Stimulated activated memory B cell treated with anti-CD40 and anti-IgM and Interleukin-4, amounts not matched to agents 10 μg/mL and 1 μg/mL and 100 μg/mL, for 72 hours (primary cell): ENCODE measurements around the gene MATR3.

Experiments used
- ATAC-seq: fragments of 150-1000 bp; cut with Tn5 transposase; 2 replicates; pipeline ENCODE4 v1.10.0; 2021
- H3K27ac Mint-ChIP-seq: one replicate; pipeline ENCODE4 v1.8.0; 2022; ENCODE audit warnings: mild to moderate bottlenecking, mixed read lengths
- H3K27me3 Mint-ChIP-seq: one replicate; pipeline ENCODE4 v1.8.0; 2022; ENCODE audit warnings: mixed read lengths
- H3K36me3 Mint-ChIP-seq: one replicate; pipeline ENCODE4 v1.8.0; 2022; ENCODE audit warnings: mixed read lengths
- H3K4me1 Mint-ChIP-seq: one replicate; pipeline ENCODE4 v1.8.0; 2022; ENCODE audit warnings: mixed read lengths
- H3K4me3 Mint-ChIP-seq: one replicate; pipeline ENCODE4 v1.8.0; 2022; ENCODE audit warnings: mild to moderate bottlenecking, moderate library complexity, mixed read lengths
- H3K9me3 Mint-ChIP-seq: one replicate; pipeline ENCODE4 v1.8.0; 2022; ENCODE audit warnings: mixed read lengths

MATR3 gene

DNA sequence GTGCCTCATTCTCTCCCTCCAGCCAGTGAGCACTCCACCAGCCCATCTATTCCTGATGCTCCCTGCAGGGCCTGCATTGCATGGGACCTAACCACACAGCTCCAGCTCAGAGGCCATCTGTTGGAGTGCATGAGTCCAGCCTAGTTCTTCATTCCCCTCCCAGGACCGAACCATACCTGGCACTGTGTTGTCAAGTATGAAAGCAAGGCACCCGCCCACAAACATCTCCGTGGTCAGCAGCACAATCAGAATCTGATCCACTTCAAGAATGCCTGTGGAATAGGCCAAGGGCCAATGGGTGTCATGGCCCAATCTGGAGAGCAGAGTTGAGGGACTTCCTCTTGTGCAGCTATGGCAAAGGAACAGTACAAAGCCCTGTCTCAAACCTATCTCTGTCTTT lies 83.7 kb downstream of the MATR3 start:
- no peak overlapping the region for H3K4me3 Mint-ChIP-seq
- no peak for ATAC-seq
- H3K4me1 Mint-ChIP-seq: peaks cover 22% of the 10 kb centered on the region

DNA sequence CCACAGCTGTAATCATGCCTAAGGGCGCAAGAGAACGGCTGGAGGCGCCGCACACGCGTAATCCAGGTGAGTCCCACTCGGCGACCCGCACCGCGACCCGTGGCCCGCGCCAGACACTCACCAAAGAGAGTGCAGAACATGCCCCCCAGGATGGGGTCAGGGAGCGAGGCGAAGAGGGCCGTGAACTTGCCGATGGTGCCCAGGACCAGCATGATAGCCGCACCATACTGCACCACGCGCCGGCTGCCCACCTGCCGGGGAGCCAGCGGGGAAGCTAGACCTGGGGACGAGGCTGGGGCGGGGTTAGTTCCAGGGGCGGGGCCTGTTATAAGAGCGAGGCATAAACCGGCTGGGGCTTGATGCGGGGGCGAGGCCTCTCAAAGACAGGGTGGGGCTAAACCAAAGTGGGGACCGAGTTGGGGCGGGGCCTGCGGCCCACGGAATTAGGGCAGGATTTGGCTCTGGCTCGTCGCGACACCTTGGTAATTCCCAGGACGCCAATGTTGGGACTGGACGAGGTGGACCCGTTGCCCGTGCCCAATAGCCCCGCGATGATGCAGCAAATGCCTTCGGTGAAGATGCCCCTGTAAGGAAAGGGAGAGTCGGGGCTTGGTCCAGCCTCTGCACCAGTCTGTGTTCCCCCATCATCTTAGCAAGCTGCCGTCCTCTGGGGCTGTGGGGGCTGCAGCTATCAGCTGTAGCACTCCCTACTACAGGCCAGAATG lies 84.7 kb downstream of the MATR3 start:
- peaks cover 30% of the 10 kb centered on the region for H3K4me1 Mint-ChIP-seq
- peaks cover 24% of the 10 kb centered on the region for H3K36me3 Mint-ChIP-seq
- ATAC-seq: peak; percentile 13
- no peak overlapping the region for H3K4me3 Mint-ChIP-seq
- no peaks in the 10 kb centered on the region for H3K27me3 Mint-ChIP-seq
- H3K27ac Mint-ChIP-seq: no peak overlapping the region
- no peaks in the 10 kb centered on the region for H3K9me3 Mint-ChIP-seq

More for the DNA sequence above, 83.7 kb downstream of the MATR3 start:
- Mint-ChIP-seq H3K36me3 (peaks cover 27% of the 10 kb centered on the region), H3K27me3 (no peaks in the 10 kb centered on the region), H3K9me3 (no peaks in the 10 kb centered on the region), H3K27ac (no peak overlapping the region)

DNA sequence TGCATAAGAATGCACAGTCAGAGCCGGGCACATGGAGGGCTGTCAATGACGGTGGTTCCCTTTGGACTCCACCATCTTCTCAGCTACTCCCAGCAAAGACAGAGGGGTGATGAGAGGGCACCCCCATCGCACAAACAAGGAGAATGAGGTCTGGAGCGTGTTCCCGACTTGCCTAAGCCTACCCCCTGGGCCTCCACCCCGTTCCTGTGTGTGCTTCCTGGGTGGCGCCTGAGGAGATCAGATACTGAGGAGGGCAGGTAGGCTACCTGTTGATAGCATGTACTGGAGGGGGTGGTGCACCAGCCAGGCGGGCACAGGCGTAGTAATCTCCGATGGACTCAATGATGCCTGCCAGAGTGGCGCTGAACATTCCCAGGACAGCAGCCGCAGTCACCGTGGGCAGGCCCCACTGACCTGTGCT lies 85.4 kb downstream of the MATR3 start:
- no peak overlapping the region for H3K4me3 Mint-ChIP-seq
- ATAC-seq: no peak
- H3K36me3 Mint-ChIP-seq: peaks cover 19% of the 10 kb centered on the region
- H3K27me3 Mint-ChIP-seq: no peaks in the 10 kb centered on the region
- H3K4me1 Mint-ChIP-seq: peaks cover 36% of the 10 kb centered on the region
- H3K9me3 Mint-ChIP-seq: no peaks in the 10 kb centered on the region
- H3K27ac Mint-ChIP-seq: no peak overlapping the region

DNA sequence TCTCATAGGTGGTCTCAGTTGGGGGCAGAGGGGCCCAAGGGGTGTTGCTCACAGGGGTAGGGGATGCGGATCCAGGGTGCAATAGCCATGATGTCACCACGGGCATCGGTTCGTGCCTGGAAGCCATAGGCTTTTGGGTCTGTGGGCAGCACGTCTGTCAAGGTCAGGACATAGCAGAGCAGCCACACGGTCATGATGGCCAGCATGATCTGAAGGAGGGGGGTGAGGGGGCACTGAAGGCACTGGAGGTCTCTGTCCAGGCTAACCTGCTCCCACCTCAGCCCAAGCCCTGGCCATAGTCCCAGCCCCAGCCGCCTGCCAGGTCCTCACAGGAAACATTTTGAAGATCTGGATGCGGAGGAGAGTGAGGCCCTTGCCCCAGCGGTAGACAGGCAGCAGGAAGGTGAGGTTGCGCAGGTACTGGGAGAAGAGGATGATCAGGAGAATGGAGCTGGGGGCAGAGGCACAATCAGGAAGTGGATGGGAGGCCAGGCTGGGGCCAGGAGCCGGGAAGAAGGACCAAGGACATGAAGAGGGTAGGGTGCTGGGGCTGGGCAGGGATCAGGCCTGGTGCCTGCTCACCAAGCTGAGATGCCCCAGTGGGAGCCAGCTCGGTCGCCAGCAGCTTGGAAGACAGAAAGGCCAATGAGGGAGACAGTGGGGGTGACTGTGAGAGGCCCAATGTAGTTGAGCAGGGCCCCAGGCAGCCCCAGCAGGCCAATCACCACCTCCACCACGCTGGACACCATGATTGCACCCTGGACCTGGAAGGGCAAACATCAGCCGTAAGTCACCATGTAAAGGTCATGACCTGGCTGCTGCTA lies 86.3 kb downstream of the MATR3 start:
- ATAC-seq: no peak

More for the DNA sequence above, 86.3 kb downstream of the MATR3 start:
- H3K36me3 Mint-ChIP-seq: peaks cover 18% of the 10 kb centered on the region
- peaks cover 44% of the 10 kb centered on the region for H3K4me1 Mint-ChIP-seq
- no peaks in the 10 kb centered on the region for H3K27me3 Mint-ChIP-seq
- no peak overlapping the region for H3K27ac Mint-ChIP-seq
- no peaks in the 10 kb centered on the region for H3K9me3 Mint-ChIP-seq
- H3K4me3 Mint-ChIP-seq: no peak overlapping the region
